Smooth muscle cell (in vitro differentiated cells): Measurements from ENCODE around the gene CXCL1. TPM values are rescaled to one million over a fixed set of nuclear protein-coding genes. Genes with fewer than 3 reads are reported as not detected.

Experiments
- DNase-seq: peaks from one replicate; lab custom pipeline; 2025; ENCODE audit not compliant: unreplicated experiment; lab: John Stamatoyannopoulos, UW
- H2AFZ ChIP-seq: fragments of 200-600 bp; sonication (generic); 2 replicates; pipeline ENCODE4 v1.6.0; 2016; ENCODE audit warnings: antibody characterized with exemption, low read depth, mild to moderate bottlenecking
- H3F3A ChIP-seq: fragments of 200-600 bp; sonication (generic); 2 replicates; pipeline ENCODE4 v1.6.0; 2017; ENCODE audit warnings: antibody characterized with exemption, low read depth
- H3K27ac ChIP-seq: fragments of 200-600 bp; sonication (generic); 2 replicates; pipeline ENCODE4 v1.5.1; 2016; ENCODE audit warnings: low read depth, mild to moderate bottlenecking
- H3K27me3 ChIP-seq: fragments of 200-600 bp; sonication (generic); 2 replicates; pipeline ENCODE4 v1.6.1; 2016; ENCODE audit warnings: low read depth, mild to moderate bottlenecking
- H3K36me3 ChIP-seq: fragments of 200-600 bp; sonication (generic); 2 replicates; pipeline ENCODE4 v1.5.1; 2016; ENCODE audit warnings: low read depth
- H3K4me1 ChIP-seq: fragments of 200-600 bp; sonication (generic); 2 replicates; pipeline ENCODE4 v1.5.1; 2016; ENCODE audit warnings: low read depth
- H3K4me2 ChIP-seq: fragments of 200-600 bp; sonication (generic); 2 replicates; pipeline ENCODE4 v1.6.0; 2016; ENCODE audit warnings: mild to moderate bottlenecking
- H3K4me3 ChIP-seq: fragments of 200-600 bp; sonication (generic); 2 replicates; pipeline ENCODE4 v1.5.1; 2016; ENCODE audit warnings: mild to moderate bottlenecking
- H3K79me2 ChIP-seq: fragments of 200-600 bp; sonication (generic); 2 replicates; pipeline ENCODE4 v1.6.0; 2016; ENCODE audit warnings: low read depth, mild to moderate bottlenecking
- H3K9ac ChIP-seq: fragments of 200-600 bp; sonication (generic); 2 replicates; pipeline ENCODE4 v1.6.0; 2016; ENCODE audit warnings: low read depth
- H3K9me3 ChIP-seq: fragments of 200-600 bp; sonication (generic); replicated peaks from 2 replicates; pipeline ENCODE4 v1.5.1; 2016; ENCODE audit warnings: low read depth
- H4K20me1 ChIP-seq: fragments of 200-600 bp; sonication (generic); 2 replicates; pipeline ENCODE4 v1.6.0; 2016; ENCODE audit warnings: low read depth
- CTCF ChIP-seq: fragments of 200-600 bp; sonication (generic); IDR thresholded peaks from 2 replicates; pipeline ENCODE4 v1.5.1; 2017; ENCODE audit warnings: borderline replicate concordance, mild to moderate bottlenecking, antibody characterized with exemption; ENCODE audit not compliant: insufficient read depth, poor library complexity, severe bottlenecking
- WGBS: methylation state at CpG from one replicate; pipeline ENCODE4 v1.1.7; 2016; ENCODE audit warnings: low lambda C conversion rate; 5-methylcytosine and 5-hydroxymethylcytosine counted together
- polyA plus RNA-seq: library from polyadenylated mRNA; unstranded; fragments of >200 nt; fragmentation: Nextera tagmentation; extraction: Ambion mirVana; gene quantifications from 2 replicates; pipeline ENCODE4 v1.2.1, GENCODE V29; 2016
- total RNA-seq: library from RNA; depleted of rRNA; stranded (reverse); fragments of >200 nt; gene quantifications from 2 replicates; pipeline ENCODE4 v1.2.3, GENCODE V29; 2014

The CXCL1 gene
- total and polyA plus RNA-seq, 2 experiments from 2014 or later: 20.9 to 23.2 TPM

GRCh38 chr4:73871511-73872310 is 2.5 kb downstream of the CXCL1 start:
- Histone ChIP-seq H3F3A (no peaks in the 10 kb centered on the region), H3K9me3 (no peaks in the 10 kb centered on the region), H3K4me3 (no peak overlapping the region), H3K36me3 (no peaks in the 10 kb centered on the region), H3K27ac (no peak overlapping the region), H4K20me1 (no peaks in the 10 kb centered on the region), H2AFZ (no peak overlapping the region), H3K4me1 (peaks cover 8% of the 10 kb centered on the region), H3K27me3 (peaks cover 35% of the 10 kb centered on the region), H3K9ac (no peak overlapping the region), H3K79me2 (no peaks in the 10 kb centered on the region), H3K4me2 (no peak overlapping the region)
- no peak for TF ChIP-seq CTCF
- 94% methylated on average over 6 of the region's 6 CpGs for WGBS
- DNase-seq: no peak

- Histone ChIP-seq H3K36me3 (no peaks in the 10 kb centered on the region), H3K9ac (no peak overlapping the region), H4K20me1 (no peaks in the 10 kb centered on the region), H3K4me1 (peaks cover 8% of the 10 kb centered on the region), H2AFZ (no peak overlapping the region), H3F3A (no peaks in the 10 kb centered on the region), H3K27ac (no peak overlapping the region), H3K9me3 (no peaks in the 10 kb centered on the region), H3K27me3 (peaks cover 32% of the 10 kb centered on the region), H3K79me2 (no peaks in the 10 kb centered on the region), H3K4me3 (no peak overlapping the region), H3K4me2 (no peak overlapping the region)
- no peak for TF ChIP-seq CTCF
- WGBS: 77% methylated on average over 2 of the region's 2 CpGs
- DNase-seq: no peak
These were observed 3.3 kb downstream of the CXCL1 start for GRCh38 chr4:73872316-73873108.

GRCh38 chr4:73874386-73874785 is 5.2 kb downstream of the CXCL1 start:
- Histone ChIP-seq H4K20me1 (no peaks in the 10 kb centered on the region), H3K9ac (no peak overlapping the region), H3K27ac (no peak overlapping the region), H3K36me3 (no peaks in the 10 kb centered on the region), H3F3A (no peaks in the 10 kb centered on the region), H3K4me2 (no peak overlapping the region), H3K27me3 (peaks cover 32% of the 10 kb centered on the region), H2AFZ (no peak overlapping the region), H3K9me3 (no peaks in the 10 kb centered on the region), H3K4me1 (no peaks in the 10 kb centered on the region), H3K79me2 (no peaks in the 10 kb centered on the region), H3K4me3 (no peak overlapping the region)
- 93% methylated on average over 2 of the region's 2 CpGs for WGBS
- no peak for DNase-seq
- no peak for TF ChIP-seq CTCF
